Mucosa of descending colon (tissue), 3 donors: ENCODE results near the gene BAMBI. TPM values are rescaled to one million over a fixed set of nuclear protein-coding genes. Genes with fewer than 3 reads are reported as not detected.
"Not testable (repeated sequence)": the region's sequence is repeated elsewhere in the genome, so short reads cannot be mapped to it uniquely, and the experiment has no call there.

Experiments used
- ATAC-seq: fragments of 200-7000 bp; cut with Tn5 transposase; one replicate; pipeline ENCODE4 v1.9.1; 2020; ENCODE audit warnings: mild to moderate bottlenecking, moderate library complexity
- DNase-seq, 3 donors: peaks; one replicate each; pipeline ENCODE4 v3.0.0-alpha.2; 2020
- H3K36me3 ChIP-seq: fragments of 200-600 bp; one replicate; pipeline ENCODE4 v1.8.0; 2021; ENCODE audit warnings: low read depth, mild to moderate bottlenecking
- H3K4me1 ChIP-seq: fragments of 200-600 bp; one replicate; pipeline ENCODE4 v1.8.0; 2021; ENCODE audit warnings: low read depth, mild to moderate bottlenecking
- H3K4me3 ChIP-seq: fragments of 200-600 bp; one replicate; pipeline ENCODE4 v1.8.0; 2021; ENCODE audit warnings: mild to moderate bottlenecking
- H3K9me3 ChIP-seq: fragments of 200-600 bp; one replicate; pipeline ENCODE4 v1.8.0; 2021; ENCODE audit warnings: mild to moderate bottlenecking
- CTCF ChIP-seq: fragments of 200-600 bp; IDR thresholded peaks from one replicate; pipeline ENCODE4 v1.8.0; 2022; ENCODE audit warnings: antibody characterized with exemption, mild to moderate bottlenecking
- intact Hi-C, 2 donors: fragments of 100-400 bp; cut with DNase I in 1 of 2; cut with micrococcal nuclease in 1 of 2; formaldehyde crosslinking; loops; one replicate each; pipeline versions ENCODE4 v1.11.0 to v1.11.1; 2022; cut with DNase I, micrococcal nuclease
- total RNA-seq, 3 donors: library from RNA; stranded (reverse); fragmentation: NEBNext Ultra II Directional in 2 of 3; extraction: Animal tissue kit (Norgen Biotek cat#: 25700) in 2 of 3; gene quantifications; one replicate each; pipeline versions ENCODE4 v1.2.1 to v1.2.4, GENCODE V29; 2021 to 2023
- donor health status: DM: no; HTN: no; CAD: no; lungs with moderate emphysema.
- donor health status: DM: no; HTN: no; CAD: no.
- donor health status: DM: no; HTN: yes; CAD: no.

The BAMBI gene
- total RNA-seq, 3 donors from 2014 or later = 2.7 to 4.4 (median 4.2) TPM

- H3K4me3 ChIP-seq = no peak overlapping the region
- DNase-seq (no peak), ATAC-seq (no peak)
- TF ChIP-seq CTCF = no peak
- intact Hi-C loops = no loop called here
- no peaks in the 10 kb centered on the region for H3K36me3 ChIP-seq
- H3K9me3 ChIP-seq = no peaks in the 10 kb centered on the region
- H3K4me1 ChIP-seq = no peaks in the 10 kb centered on the region
Observed at GRCh38 chr10:28637346-28637745, 40.0 kb upstream of the BAMBI start.

GRCh38 chr10:28638392-28638791 lies 38.9 kb upstream of the BAMBI start:
- DNase-seq (no peak), ATAC-seq (no peak)
- intact Hi-C loops = no loop called here
- no peak overlapping the region for H3K4me3 ChIP-seq
- H3K9me3 ChIP-seq = no peaks in the 10 kb centered on the region
- no peaks in the 10 kb centered on the region for H3K36me3 ChIP-seq
- TF ChIP-seq CTCF = no peak
- no peaks in the 10 kb centered on the region for H3K4me1 ChIP-seq

- Histone ChIP-seq H3K4me3 (no peak overlapping the region), H3K4me1 (no peaks in the 10 kb centered on the region), H3K9me3 (no peaks in the 10 kb centered on the region), H3K36me3 (no peaks in the 10 kb centered on the region)
- ATAC-seq (no peak), DNase-seq (no peak)
- TF ChIP-seq CTCF = no peak
- intact Hi-C loops = no loop called here
Observed at GRCh38 chr10:28640551-28640950, 36.8 kb upstream of the BAMBI start.

- Histone ChIP-seq H3K4me1 (no peaks in the 10 kb centered on the region), H3K9me3 (no peaks in the 10 kb centered on the region), H3K4me3 (no peak overlapping the region), H3K36me3 (no peaks in the 10 kb centered on the region)
- TF ChIP-seq CTCF = no peak
- no peak for DNase-seq
- ATAC-seq = no peak
- intact Hi-C loops = no loop called here
Observed at GRCh38 chr10:28644647-28645046, 32.7 kb upstream of the BAMBI start.

GRCh38 chr10:28652106-28652505 lies 25.2 kb upstream of the BAMBI start:
- Histone ChIP-seq H3K9me3 (no peaks in the 10 kb centered on the region), H3K4me1 (no peaks in the 10 kb centered on the region), H3K4me3 (no peak overlapping the region), H3K36me3 (no peaks in the 10 kb centered on the region)
- TF ChIP-seq CTCF = no peak
- DNase-seq (no peak), ATAC-seq (no peak)
- intact Hi-C loops = no loop called here

GRCh38 chr10:28652703-28653102 lies 24.6 kb upstream of the BAMBI start:
- H3K4me3 ChIP-seq = no peak overlapping the region
- H3K36me3 ChIP-seq = no peaks in the 10 kb centered on the region
- ATAC-seq (no peak), DNase-seq (no peak)
- intact Hi-C loops = no loop called here
- H3K4me1 ChIP-seq = no peaks in the 10 kb centered on the region
- H3K9me3 ChIP-seq = no peaks in the 10 kb centered on the region
- TF ChIP-seq CTCF = no peak

- ATAC-seq, H3K4me1 ChIP-seq, DNase-seq, intact Hi-C loops, H3K36me3 ChIP-seq, H3K4me3 ChIP-seq, H3K9me3 ChIP-seq: not testable (repeated sequence)
Observed at GRCh38 chr10:28658824-28659223, 18.5 kb upstream of the BAMBI start.
